ENCODE measurements around the gene TUT7.
"Not testable (repeated sequence)": the region's sequence is repeated elsewhere in the genome, so short reads cannot be mapped to it uniquely, and the experiment has no call there.

Gene TUT7

GRCh38 chr9:86298873-86299272, 55.3 kb downstream of the TUT7 start:
- DNase-seq = no peak

- DNase-seq = not testable (repeated sequence)
Measured at GRCh38 chr9:86290341-86290740, 63.9 kb downstream of the TUT7 start.

DNA sequence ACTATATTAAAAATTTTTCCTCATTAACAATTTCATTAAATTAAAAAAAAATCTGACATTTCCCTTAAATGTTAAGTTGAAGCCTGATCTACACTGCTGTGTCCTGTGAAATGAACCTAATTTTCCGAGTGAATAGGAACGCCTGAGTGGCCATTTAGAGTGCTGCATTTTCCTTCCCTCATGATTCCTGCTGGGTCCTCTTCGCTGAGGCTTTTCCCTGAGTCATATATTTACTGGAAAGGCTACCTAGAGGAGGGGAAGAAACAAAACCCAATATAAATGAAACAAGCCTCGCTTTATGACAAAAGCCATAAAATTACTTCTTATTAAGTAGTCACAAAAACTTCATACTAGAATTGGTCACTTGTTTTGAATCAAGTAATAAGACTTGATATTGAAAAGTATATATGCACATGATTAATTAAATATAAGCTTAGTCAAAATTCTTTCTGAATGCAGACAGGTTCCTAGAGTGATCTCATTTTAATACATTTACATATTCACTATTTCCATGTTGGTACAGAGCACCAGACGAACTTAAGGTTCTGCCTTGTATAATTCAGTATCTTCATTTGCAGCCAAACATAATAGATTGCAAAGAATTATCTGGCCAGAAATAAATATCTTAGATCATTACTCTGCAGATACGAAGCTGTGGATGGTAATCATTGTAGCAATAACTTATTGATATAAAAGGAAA, 65.6 kb downstream of the TUT7 start:
- DNase-seq = no peak

- peak; percentile 13 for DNase-seq
Measured at GRCh38 chr9:86287013-86287412, 67.2 kb downstream of the TUT7 start.

GRCh38 chr9:86286278-86286677, 67.9 kb downstream of the TUT7 start:
- DNase-seq = no peak

GRCh38 chr9:86285261-86285660, 68.9 kb downstream of the TUT7 start:
- DNase-seq = no peak

- DNase-seq = no peak
Measured at GRCh38 chr9:86282979-86283535, 71.2 kb downstream of the TUT7 start.

DNA sequence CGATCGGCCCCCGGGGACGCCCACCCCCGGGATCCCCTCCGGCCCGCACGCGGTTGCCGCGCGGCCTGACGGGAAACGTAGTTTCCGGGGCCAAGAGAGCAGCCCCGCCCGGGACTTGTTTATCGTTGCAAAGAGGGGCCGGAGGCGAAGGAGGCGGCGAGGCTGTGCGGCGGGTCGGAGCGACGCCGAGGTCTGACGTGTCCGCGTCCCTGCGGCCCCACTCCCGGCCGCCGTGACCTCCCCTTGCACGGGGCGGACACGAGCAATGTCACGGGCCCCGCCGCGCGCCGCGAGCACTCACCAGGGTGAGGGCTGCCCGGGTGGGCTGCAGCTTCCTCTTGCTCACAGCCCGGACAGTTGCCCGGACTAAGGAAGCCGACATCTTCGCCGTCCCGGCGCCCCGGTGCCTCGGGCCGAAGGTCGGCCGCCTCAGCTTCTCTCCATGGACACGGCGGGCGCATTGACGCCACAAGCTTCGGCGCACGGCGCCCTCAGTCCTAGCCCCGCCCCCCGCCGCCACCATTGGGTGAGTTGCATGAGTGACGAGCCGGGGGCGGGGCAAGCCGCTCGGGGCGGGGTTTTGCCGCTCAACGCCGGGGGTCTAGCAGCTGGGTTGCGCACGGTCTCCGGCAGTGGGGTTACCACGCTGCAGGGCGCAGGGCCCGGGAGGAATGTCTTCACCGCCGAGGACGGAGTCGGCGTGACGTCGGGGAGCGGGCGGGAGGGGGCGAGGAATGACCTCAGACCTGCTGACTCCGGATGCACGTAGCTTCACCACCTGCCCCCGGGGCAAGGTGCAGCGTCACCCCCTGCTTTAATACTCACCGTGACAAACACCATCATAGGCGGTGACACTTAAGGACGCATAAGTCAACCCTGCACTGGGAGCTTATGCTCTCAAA, 71.9 kb downstream of the TUT7 start, which contains the start of gene ISCA1:
TSS of gene ISCA1 (minus strand) at position 462 of the 902 bp plus-strand sequence. CDS start at position 382, 80 bp downstream.
- peak; percentile 54 for DNase-seq

DNA sequence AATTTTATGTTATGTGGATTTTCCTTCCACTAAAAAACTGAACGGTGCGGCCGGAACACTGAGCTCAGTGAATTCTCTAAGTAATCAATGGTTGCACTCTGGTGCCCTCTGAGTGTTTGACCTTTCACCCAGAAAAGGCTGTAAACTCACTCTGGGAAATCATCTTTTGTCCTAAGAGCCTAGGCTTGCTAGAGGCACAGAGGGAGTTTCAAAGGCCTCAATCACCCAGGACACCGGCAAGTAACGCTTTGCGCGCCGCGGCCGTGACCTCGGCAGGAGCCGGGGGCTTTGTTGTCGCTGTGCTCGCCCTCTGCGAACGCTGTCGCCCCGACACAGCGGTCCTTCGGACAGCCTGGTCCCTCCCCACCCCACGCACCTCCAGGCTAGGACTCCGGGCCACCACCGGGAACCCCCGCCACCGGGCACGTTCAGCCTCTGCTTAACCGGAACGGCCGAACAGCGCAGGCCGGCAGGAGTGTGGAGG, 72.6 kb downstream of the TUT7 start:
- no peak for DNase-seq

GRCh38 chr9:86280580-86280979, 73.6 kb downstream of the TUT7 start:
- DNase-seq = no peak

DNA sequence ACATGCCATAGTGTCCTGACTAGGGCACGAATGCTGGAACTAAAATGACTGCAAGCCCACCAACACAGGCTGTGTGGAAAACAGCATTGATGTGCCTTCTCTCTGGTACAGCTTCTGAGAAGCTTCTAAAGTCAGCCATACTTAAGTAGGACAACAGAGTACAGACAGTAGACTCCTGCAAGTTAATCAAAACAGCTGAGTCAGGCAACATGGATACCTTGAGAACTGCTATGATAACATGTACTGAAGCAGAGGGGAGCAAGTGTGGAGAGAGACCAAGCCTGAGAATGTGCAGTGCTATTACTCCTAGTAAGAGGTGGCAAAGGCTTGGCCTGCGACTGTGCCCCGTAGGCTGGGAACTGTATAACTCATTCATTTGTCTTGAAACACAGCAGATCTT, 74.4 kb downstream of the TUT7 start:
- no peak for DNase-seq

DNA sequence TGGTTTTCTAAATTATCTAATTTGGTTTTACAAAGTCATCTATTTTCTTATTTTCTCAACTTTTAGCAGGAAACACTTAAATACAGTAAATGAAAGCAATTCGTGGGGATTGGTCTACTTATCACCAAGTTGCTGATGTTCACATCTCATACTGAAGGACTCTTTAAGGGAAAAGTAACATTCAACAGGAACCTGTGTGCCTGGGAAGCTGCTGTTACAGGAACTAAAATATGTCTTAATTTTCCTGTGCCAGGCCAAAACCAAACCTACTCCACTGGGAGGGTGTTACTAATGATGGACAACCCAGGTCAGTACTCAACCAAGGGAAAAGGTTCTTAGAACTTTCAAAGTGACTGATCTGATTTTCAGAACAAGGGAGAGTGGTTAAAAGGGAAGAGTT, 77.1 kb downstream of the TUT7 start:
- DNase-seq = no peak

GRCh38 chr9:86275962-86276361, 78.2 kb downstream of the TUT7 start:
- DNase-seq = no peak

DNA sequence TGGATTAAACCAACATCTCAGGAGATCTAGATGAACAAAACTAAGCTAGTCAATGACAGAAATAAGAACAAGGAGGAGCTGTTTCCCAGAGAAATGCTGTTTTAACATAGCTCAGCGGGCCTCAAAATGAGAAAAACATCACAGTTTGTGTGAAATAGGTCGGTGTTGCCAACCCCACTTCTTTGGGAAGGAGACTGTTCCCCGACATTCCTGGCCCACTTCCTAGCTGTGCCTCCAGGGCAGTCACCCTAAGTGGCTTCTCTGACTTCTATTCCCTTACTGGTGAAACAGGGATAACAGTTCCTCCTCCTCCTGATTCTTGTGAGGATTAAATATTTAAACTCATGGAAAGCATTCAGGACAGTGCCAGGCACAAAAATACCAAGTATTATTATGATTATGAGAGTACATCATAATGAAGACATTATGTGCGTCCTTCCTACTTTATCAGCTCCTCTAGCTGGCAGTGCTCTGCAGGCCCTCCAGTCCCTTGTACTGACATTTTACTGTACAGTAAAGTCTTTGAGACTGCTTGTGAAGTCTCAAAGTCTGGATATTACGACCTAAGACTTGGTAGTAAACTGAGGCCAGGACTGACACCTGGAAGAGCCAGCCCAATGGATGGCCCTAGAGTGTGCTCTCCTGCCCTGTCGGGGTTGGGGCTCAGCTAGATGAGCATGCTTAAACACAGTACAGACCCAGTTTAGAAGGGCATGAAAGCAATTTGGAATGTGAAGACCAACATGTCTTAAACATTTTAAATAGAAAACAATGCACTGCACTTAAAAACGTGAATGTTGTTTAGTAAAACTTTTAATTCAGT, 79.2 kb downstream of the TUT7 start:
- no peak for DNase-seq

DNA sequence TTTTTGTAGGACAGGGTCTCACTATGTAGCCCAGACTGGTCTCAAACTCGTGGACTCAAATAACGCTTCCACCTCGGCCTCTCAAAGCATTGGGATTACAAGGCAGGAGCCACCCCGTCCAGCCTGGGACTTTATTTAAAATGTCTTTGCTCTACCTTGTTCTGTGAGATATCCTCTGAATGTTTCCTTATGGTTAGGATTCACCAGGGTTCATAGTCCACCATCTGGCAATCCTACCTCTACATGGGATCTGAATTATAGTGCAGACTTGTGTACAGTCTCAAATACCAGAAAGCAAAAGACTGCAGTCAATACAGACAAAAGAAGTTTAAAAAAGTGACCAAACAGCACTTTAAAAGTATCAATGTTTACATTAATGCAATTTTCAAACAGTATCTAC, 82.0 kb downstream of the TUT7 start:
- DNase-seq = no peak

DNA sequence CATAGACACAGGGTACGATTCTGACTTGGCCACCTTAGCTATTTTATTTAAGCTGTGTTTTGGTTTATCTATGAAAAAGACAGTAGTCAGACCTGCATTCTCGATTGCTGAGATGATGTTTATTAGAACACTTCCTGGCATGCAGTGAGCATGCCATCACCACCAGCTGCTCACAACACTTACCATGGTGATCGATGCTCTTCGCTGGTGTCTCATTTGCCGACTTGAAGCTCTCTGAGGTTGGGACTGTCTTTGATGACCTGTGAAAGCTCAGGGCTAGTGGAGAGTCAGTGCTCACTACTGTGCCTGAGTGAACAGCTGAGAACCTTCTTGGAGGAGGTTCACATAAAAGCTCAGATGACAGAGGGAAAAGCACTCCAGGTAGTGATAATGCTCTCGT, 90.3 kb downstream of the TUT7 start:
- no peak for DNase-seq

GRCh38 chr9:86262492-86262891, 91.7 kb downstream of the TUT7 start:
- no peak for DNase-seq

DNA sequence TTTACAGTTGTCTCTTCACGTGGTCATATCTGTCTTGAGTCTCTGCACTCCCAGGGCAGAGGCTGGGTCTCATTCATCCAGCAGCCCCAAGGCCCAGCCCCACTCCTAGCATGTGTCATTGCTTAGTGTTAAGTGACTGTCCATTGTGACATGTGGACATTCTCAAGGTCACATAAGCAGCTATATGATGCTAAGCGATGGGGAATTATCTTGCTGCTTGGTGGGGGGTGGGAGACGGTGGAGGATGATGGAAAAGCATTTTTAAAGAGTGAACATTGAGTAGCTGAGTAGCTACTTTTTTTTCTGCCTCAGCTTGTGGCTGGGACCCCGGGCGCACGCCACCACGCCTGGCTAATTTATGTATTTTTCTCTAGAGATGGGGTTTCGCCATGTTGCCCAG, 94.7 kb downstream of the TUT7 start, which contains the start of gene C9orf153:
TSS of gene C9orf153 (minus strand) at position 101 of the 400 bp plus-strand sequence. CDS start 30,054 bp downstream, outside the sequence.
- no peak for DNase-seq

GRCh38 chr9:86257391-86257790, 96.8 kb downstream of the TUT7 start:
- peak; percentile 79 for DNase-seq

GRCh38 chr9:86256653-86257052, 97.6 kb downstream of the TUT7 start:
- no peak for DNase-seq

- no peak for DNase-seq
Measured at GRCh38 chr9:86253577-86253976, 100.6 kb downstream of the TUT7 start.

GRCh38 chr9:86252870-86253269, 101.3 kb downstream of the TUT7 start:
- DNase-seq = no peak

- DNase-seq = no peak
Measured at GRCh38 chr9:86250123-86250522, 104.1 kb downstream of the TUT7 start.

All from DMS 273 treated with DMSO at 0.1 percent for 48 hours (cell line).